Measurements from ENCODE around the gene SETBP1. TPM values are rescaled to one million over a fixed set of nuclear protein-coding genes. Genes with fewer than 3 reads are reported as not detected.

SETBP1 gene
- total RNA-seq, 1 experiment from 2014 or later, result 14.0 TPM

DNA sequence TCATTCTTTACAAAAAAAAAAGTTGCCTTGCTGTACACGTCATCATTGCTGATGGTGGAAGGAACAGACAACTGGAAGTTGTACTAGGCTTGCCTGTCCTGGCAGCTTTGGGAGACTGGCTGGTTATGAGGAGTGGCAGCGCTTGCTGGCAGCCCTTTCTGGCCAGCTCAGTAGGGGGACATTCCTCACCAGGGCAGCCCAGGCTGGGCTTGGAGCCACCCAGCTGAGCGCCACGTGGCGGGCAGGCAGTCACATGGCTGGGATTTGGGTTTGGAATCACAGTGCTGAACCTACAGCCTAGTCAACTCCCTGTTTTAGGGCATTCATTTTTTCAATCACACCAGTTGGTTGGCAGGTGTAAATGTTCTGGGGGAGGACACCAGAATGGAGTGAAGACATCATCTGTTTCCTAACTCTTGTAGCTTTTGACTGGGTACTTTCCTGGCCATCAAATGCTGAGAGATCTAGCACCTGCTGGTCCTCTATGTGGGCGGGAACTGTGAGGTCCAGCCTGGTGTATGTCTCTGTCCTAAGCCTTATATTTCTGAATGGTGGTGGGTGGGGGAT lies 139.3 kb downstream of the SETBP1 start:
- Histone ChIP-seq H3K9me3 (ENCODE audit: low read depth, low read length, poor library complexity, severe bottlenecking) (no peaks in the 10 kb centered on the region), H3K4me3 (ENCODE audit: low read depth, low read length, poor library complexity, severe bottlenecking) (no peak overlapping the region), H3K27ac (ENCODE audit: low read depth, low read length, poor library complexity, severe bottlenecking) (no peak overlapping the region), H3K36me3 (ENCODE audit: insufficient read depth, low read length, poor library complexity, severe bottlenecking) (no peaks in the 10 kb centered on the region), H3K4me1 (ENCODE audit: insufficient read depth, low read length, poor library complexity, severe bottlenecking) (no peaks in the 10 kb centered on the region), H3K27me3 (replicated peaks; ENCODE audit: insufficient read depth, low read depth, low read length, poor library complexity) (no peaks in the 10 kb centered on the region)
- BruUV-seq (replicated peaks), result no TSS peak
- intact Hi-C loops (cut with micrococcal nuclease; ENCODE audit: unreplicated experiment), result no loop called here
- no peak for DNase-seq (ENCODE audit: low spot score)
- ChIA-PET CTCF (no interaction called here), POLR2A (ENCODE audit: low non-redundant PET) (no interaction called here)
- TF ChIP-seq EZH2 (IDR thresholded peaks at IDR 0.05; ENCODE audit: borderline replicate concordance, low read depth, low read length, poor library complexity, severe bottlenecking), result no peak
- TF ChIP-seq, protein P1, sequence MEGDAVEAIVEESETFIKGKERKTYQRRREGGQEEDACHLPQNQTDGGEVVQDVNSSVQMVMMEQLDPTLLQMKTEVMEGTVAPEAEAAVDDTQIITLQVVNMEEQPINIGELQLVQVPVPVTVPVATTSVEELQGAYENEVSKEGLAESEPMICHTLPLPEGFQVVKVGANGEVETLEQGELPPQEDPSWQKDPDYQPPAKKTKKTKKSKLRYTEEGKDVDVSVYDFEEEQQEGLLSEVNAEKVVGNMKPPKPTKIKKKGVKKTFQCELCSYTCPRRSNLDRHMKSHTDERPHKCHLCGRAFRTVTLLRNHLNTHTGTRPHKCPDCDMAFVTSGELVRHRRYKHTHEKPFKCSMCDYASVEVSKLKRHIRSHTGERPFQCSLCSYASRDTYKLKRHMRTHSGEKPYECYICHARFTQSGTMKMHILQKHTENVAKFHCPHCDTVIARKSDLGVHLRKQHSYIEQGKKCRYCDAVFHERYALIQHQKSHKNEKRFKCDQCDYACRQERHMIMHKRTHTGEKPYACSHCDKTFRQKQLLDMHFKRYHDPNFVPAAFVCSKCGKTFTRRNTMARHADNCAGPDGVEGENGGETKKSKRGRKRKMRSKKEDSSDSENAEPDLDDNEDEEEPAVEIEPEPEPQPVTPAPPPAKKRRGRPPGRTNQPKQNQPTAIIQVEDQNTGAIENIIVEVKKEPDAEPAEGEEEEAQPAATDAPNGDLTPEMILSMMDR (conservative IDR thresholded peaks at IDR 0.05; ENCODE audit: low read depth, low read length), result no peak

DNA sequence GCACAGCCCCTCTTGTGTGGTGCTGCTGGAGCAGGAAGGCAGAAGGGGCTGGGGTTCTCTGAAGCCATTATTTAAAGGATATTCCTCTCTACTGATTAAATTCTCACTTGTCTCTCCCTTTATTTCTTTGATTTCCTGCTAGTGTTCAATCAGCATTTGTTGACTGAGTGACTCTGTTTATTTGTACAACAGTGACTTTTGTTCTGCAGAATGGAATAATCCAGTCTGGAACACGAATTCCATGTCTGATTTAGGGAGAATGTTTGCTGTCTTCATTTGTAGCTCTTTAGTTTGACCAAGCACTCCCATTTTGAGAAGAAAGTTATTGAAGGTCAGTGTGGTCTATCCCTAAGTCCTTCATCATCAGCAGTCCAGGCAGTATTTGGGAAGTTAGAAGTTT lies 141.2 kb downstream of the SETBP1 start:
- H3K4me1 ChIP-seq (ENCODE audit: insufficient read depth, low read length, poor library complexity, severe bottlenecking), result peaks cover 15% of the 10 kb centered on the region
- no peaks in the 10 kb centered on the region for H3K27me3 ChIP-seq (replicated peaks; ENCODE audit: insufficient read depth, low read depth, low read length, poor library complexity)
- DNase-seq (ENCODE audit: low spot score), result no peak
- no peaks in the 10 kb centered on the region for H3K9me3 ChIP-seq (ENCODE audit: low read depth, low read length, poor library complexity, severe bottlenecking)
- no peak overlapping the region for H3K4me3 ChIP-seq (ENCODE audit: low read depth, low read length, poor library complexity, severe bottlenecking)
- ChIA-PET POLR2A (ENCODE audit: low non-redundant PET) (no interaction called here), CTCF (no interaction called here)
- BruUV-seq (replicated peaks), result no TSS peak
- H3K27ac ChIP-seq (ENCODE audit: low read depth, low read length, poor library complexity, severe bottlenecking), result no peak overlapping the region
- H3K36me3 ChIP-seq (ENCODE audit: insufficient read depth, low read length, poor library complexity, severe bottlenecking), result no peaks in the 10 kb centered on the region
- intact Hi-C loops (cut with micrococcal nuclease; ENCODE audit: unreplicated experiment), result no loop called here
- TF ChIP-seq, protein P1 (conservative IDR thresholded peaks at IDR 0.05; ENCODE audit: low read depth, low read length), result no peak
- TF ChIP-seq EZH2 (IDR thresholded peaks at IDR 0.05; ENCODE audit: borderline replicate concordance, low read depth, low read length, poor library complexity, severe bottlenecking), result no peak

DNA sequence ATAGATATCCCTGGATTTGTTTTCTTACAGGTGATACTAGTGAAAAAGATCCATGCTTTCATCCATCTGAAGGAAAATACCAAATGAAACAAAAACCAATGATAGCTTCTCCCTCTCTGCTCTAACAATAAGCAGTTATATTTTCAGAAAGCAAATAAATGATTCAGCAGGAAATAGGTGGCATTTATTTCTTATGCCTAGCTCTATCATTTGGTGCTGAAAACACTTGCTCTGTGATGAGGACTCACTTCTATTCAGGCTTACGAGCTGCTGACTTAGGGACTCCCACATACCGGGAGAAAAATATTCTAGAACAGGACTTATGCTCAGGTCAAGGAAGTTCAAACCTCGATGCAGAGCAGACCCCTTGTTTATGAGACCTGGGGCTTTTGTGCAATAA lies 142.6 kb downstream of the SETBP1 start:
- H3K36me3 ChIP-seq (ENCODE audit: insufficient read depth, low read length, poor library complexity, severe bottlenecking), result no peaks in the 10 kb centered on the region
- POLR2A ChIA-PET (ENCODE audit: low non-redundant PET), result no interaction called here
- H3K27ac ChIP-seq (ENCODE audit: low read depth, low read length, poor library complexity, severe bottlenecking), result no peak overlapping the region
- H3K4me1 ChIP-seq (ENCODE audit: insufficient read depth, low read length, poor library complexity, severe bottlenecking), result peaks cover 29% of the 10 kb centered on the region
- intact Hi-C loops (cut with micrococcal nuclease; ENCODE audit: unreplicated experiment), result no loop called here
- H3K27me3 ChIP-seq (replicated peaks; ENCODE audit: insufficient read depth, low read depth, low read length, poor library complexity), result no peaks in the 10 kb centered on the region
- CTCF ChIA-PET, result no interaction called here
- H3K9me3 ChIP-seq (ENCODE audit: low read depth, low read length, poor library complexity, severe bottlenecking), result no peaks in the 10 kb centered on the region
- no TSS peak for BruUV-seq (replicated peaks)
- DNase-seq (ENCODE audit: low spot score), result no peak
- TF ChIP-seq, protein P1 (conservative IDR thresholded peaks at IDR 0.05; ENCODE audit: low read depth, low read length), result no peak
- no peak for TF ChIP-seq EZH2 (IDR thresholded peaks at IDR 0.05; ENCODE audit: borderline replicate concordance, low read depth, low read length, poor library complexity, severe bottlenecking)
- no peak overlapping the region for H3K4me3 ChIP-seq (ENCODE audit: low read depth, low read length, poor library complexity, severe bottlenecking)
